DMS153 (cell line): ENCODE results near the gene CLDN2.

Experiments used
- DNase-seq: peaks from one replicate; lab custom pipeline; 2025; lab: John Stamatoyannopoulos, UW

Gene CLDN2

GRCh38 chrX:106963111-106963510 lies 42.9 kb downstream of the CLDN2 start:
- no peak for DNase-seq

- DNase-seq: no peak
These were observed 44.1 kb downstream of the CLDN2 start for GRCh38 chrX:106964290-106964689.

- DNase-seq: peak; percentile 52
These were observed 46.3 kb downstream of the CLDN2 start for GRCh38 chrX:106966547-106966946.

- no peak for DNase-seq
These were observed 52.7 kb downstream of the CLDN2 start for GRCh38 chrX:106972896-106973295.

GRCh38 chrX:106973433-106974149 lies 53.4 kb downstream of the CLDN2 start:
- DNase-seq: no peak

- no peak for DNase-seq
These were observed 56.2 kb downstream of the CLDN2 start for GRCh38 chrX:106976416-106976815.
